Upper lobe of right lung (tissue), 1 donor: ENCODE results near the gene HDAC4. TPM values are rescaled to one million over a fixed set of nuclear protein-coding genes. Genes with fewer than 3 reads are reported as not detected.

Experiments used
- ATAC-seq: fragments of 200-7000 bp; cut with Tn5 transposase; one replicate; pipeline ENCODE4 v1.9.1; 2020; ENCODE audit warnings: mild to moderate bottlenecking, moderate library complexity
- DNase-seq: peaks from one replicate; pipeline ENCODE4 v3.0.0-alpha.2; 2020
- H3K27ac ChIP-seq: fragments of 200-600 bp; one replicate; pipeline ENCODE4 v1.8.0; 2022
- H3K27me3 ChIP-seq: fragments of 200-600 bp; one replicate; pipeline ENCODE4 v1.8.0; 2022; ENCODE audit warnings: mild to moderate bottlenecking
- H3K36me3 ChIP-seq: fragments of 200-600 bp; one replicate; pipeline ENCODE4 v1.8.0; 2022
- H3K4me1 ChIP-seq: fragments of 200-600 bp; one replicate; pipeline ENCODE4 v1.8.0; 2022
- H3K4me3 ChIP-seq: fragments of 200-600 bp; one replicate; pipeline ENCODE4 v1.8.0; 2022; ENCODE audit warnings: mild to moderate bottlenecking
- H3K9me3 ChIP-seq: fragments of 200-600 bp; one replicate; pipeline ENCODE4 v1.8.0; 2022
- CTCF ChIP-seq: fragments of 200-600 bp; IDR thresholded peaks from one replicate; pipeline ENCODE4 v1.8.0; 2022; ENCODE audit warnings: antibody characterized with exemption
- intact Hi-C: fragments of 100-400 bp; cut with DNase I; formaldehyde crosslinking; loops from one replicate; pipeline ENCODE4 v1.11.0; 2022
- total RNA-seq: library from RNA; stranded (reverse); fragmentation: NEBNext Ultra II Directional; extraction: Animal tissue kit (Norgen Biotek cat#: 25700); gene quantifications from one replicate; pipeline ENCODE4 v1.2.1, GENCODE V29; 2021
- donor health status: DM: no; HTN: yes; CAD: no; lungs with severe emphysema.

Gene HDAC4
- total RNA-seq, 1 donor from 2014 or later = 44.1 TPM

DNA sequence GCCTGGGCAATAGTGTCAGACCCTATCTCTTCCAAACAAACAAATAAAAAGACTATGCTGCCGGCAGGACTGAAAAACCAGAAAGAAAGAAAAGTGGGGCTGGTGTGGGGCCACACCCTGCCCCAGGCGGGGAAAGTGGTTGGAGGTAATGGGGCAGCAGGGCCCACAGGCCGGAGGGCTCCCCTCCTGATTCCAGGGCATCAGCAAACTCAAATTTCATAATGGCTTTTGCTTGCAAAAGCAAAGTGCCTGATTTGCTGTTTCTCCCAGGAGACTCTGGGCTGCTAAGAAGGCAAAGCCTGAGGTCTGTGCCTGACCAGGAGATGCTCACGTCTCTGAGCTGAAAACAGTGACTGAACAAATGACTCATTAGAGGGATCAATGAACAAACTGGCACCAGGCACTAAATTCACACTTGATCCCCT, 121.9 kb downstream of the HDAC4 start:
- H3K4me1 ChIP-seq = peaks cover 21% of the 10 kb centered on the region
- TF ChIP-seq CTCF = no peak
- peak; percentile 55 for DNase-seq
- no peak overlapping the region for H3K4me3 ChIP-seq
- no peaks in the 10 kb centered on the region for H3K36me3 ChIP-seq
- H3K27me3 ChIP-seq = no peaks in the 10 kb centered on the region
- intact Hi-C loops = no loop called here
- H3K9me3 ChIP-seq = no peaks in the 10 kb centered on the region
- ATAC-seq = no peak
- no peak overlapping the region for H3K27ac ChIP-seq

GRCh38 chr2:239278361-239278760, 122.5 kb downstream of the HDAC4 start:
- TF ChIP-seq CTCF = no peak
- Histone ChIP-seq H3K9me3 (no peaks in the 10 kb centered on the region), H3K27me3 (no peaks in the 10 kb centered on the region), H3K36me3 (no peaks in the 10 kb centered on the region), H3K4me1 (peaks cover 21% of the 10 kb centered on the region), H3K27ac (no peak overlapping the region), H3K4me3 (no peak overlapping the region)
- ATAC-seq (no peak), DNase-seq (peak; percentile 10)
- intact Hi-C loops = no loop called here

DNA sequence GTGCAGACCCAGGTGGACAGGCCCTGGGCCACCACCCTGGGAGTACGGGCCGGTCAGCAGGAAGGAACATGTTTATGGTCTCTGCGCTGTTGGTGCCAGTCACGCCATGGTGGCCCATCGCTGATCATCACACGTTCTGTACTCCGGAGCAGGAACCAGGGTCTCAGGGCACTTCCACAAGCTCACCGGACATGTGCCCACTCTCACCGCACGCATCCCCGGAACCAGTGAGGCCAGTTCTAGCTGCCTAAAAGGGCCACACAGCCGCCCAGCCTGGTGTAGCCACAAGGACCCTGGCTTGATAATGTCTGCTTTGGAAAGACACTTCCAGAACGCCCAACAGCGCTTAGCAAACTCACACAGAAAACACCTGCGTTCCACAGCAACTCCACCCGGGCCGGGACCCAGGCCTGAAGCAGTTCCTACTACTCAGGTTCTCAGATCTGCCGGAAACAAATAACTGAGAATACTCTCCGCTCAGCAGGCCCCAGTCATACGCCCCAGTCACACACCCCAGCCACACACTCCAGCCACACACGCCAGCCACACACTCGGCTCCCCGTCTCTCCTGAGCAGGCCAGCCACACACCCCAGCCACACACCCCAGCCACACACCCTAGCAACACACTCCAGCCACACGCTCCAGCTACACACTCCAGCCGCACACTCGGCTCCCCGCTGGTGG, 123.3 kb downstream of the HDAC4 start:
- Histone ChIP-seq H3K4me3 (no peak overlapping the region), H3K27me3 (no peaks in the 10 kb centered on the region), H3K36me3 (no peaks in the 10 kb centered on the region), H3K9me3 (no peaks in the 10 kb centered on the region), H3K4me1 (peaks cover 21% of the 10 kb centered on the region), H3K27ac (no peak overlapping the region)
- peak; percentile 53 for DNase-seq
- TF ChIP-seq CTCF = no peak
- intact Hi-C loops = no loop called here
- no peak for ATAC-seq

GRCh38 chr2:239276851-239277250, 124.0 kb downstream of the HDAC4 start:
- Histone ChIP-seq H3K27ac (no peak overlapping the region), H3K4me1 (peaks cover 21% of the 10 kb centered on the region), H3K36me3 (no peaks in the 10 kb centered on the region), H3K4me3 (no peak overlapping the region), H3K9me3 (no peaks in the 10 kb centered on the region), H3K27me3 (no peaks in the 10 kb centered on the region)
- DNase-seq (no peak), ATAC-seq (no peak)
- no peak for TF ChIP-seq CTCF
- intact Hi-C loops = no loop called here

DNA sequence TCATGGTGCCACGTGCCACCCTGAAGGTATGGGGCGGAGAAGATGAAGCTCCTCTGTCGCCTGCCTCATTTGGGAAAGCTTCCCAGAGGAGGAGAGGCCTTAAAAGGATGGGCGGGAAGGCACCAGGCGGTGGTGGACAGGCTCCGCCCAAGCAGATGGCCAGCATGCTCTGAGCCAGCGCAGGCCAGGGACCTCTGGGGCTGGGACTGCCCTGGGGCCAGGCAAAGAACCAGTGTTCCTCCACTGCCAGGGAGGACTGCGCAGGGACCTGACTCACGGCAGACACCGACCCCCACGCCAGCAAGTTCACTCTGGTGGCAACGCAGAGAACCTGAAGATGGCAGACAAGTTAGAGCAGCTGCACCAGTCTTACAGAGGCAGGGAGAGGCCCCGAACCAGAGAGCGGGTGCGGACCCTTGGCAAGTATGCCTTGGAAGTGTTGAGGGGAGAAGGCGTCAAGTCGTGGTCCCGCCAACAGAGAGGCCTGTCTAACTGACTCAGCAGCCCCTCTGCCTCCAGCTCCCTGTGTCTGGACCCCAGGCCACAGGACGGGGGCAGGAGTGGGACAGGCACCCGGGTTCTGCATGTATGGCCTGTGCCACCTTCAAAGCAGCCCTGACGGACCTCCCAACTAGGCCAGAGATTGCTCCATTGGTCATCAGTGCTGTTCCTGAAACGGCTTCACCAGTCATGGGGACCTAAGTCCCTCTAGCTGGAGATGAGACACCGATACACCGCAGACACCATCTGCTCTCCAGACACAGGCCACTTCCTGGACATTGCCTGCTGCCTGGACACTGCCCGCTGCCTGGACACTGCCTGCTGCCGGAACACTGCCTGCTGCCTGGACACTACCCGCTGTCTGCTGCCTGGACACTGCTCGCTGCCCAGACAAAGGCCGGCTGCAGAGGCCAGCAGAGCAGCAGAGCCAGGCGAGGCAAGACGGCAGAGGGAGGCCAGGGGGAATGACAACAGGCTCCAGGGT, 124.7 kb downstream of the HDAC4 start:
- peak; percentile 20 for ATAC-seq
- peak overlapping the region; percentile 51 for H3K27ac ChIP-seq
- intact Hi-C loops = no loop called here
- no peak overlapping the region for H3K4me3 ChIP-seq
- no peak for TF ChIP-seq CTCF
- H3K9me3 ChIP-seq = no peaks in the 10 kb centered on the region
- H3K36me3 ChIP-seq = no peaks in the 10 kb centered on the region
- DNase-seq = peak; percentile 67
- H3K27me3 ChIP-seq = no peaks in the 10 kb centered on the region
- peaks cover 21% of the 10 kb centered on the region for H3K4me1 ChIP-seq
